Left lobe of liver (tissue), 2 donors: Measurements from ENCODE around the gene PLXNB1. TPM values are rescaled to one million over a fixed set of nuclear protein-coding genes. Genes with fewer than 3 reads are reported as not detected.
"Not testable (repeated sequence)": the region's sequence is repeated elsewhere in the genome, so short reads cannot be mapped to it uniquely, and the experiment has no call there.

ENCODE experiments used
- ATAC-seq: fragments of 200-7000 bp; cut with Tn5 transposase; one replicate; pipeline ENCODE4 v1.9.1; 2020; ENCODE audit warnings: mild to moderate bottlenecking, moderate library complexity
- DNase-seq: peaks from one replicate; pipeline ENCODE4 v3.0.0-alpha.2; 2020; ENCODE audit warnings: low spot score
- total RNA-seq: library from RNA; stranded (reverse); gene quantifications from one replicate; pipeline ENCODE4 v1.2.1, GENCODE V29; 2021
- donor health status: DM: no; HTN: no; CAD: no; lungs with moderate emphysema.
- donor health status: DM: no; HTN: yes; CAD: no.

The PLXNB1 gene
- total RNA-seq, 1 donor from 2014 or later, result 142 TPM

DNA sequence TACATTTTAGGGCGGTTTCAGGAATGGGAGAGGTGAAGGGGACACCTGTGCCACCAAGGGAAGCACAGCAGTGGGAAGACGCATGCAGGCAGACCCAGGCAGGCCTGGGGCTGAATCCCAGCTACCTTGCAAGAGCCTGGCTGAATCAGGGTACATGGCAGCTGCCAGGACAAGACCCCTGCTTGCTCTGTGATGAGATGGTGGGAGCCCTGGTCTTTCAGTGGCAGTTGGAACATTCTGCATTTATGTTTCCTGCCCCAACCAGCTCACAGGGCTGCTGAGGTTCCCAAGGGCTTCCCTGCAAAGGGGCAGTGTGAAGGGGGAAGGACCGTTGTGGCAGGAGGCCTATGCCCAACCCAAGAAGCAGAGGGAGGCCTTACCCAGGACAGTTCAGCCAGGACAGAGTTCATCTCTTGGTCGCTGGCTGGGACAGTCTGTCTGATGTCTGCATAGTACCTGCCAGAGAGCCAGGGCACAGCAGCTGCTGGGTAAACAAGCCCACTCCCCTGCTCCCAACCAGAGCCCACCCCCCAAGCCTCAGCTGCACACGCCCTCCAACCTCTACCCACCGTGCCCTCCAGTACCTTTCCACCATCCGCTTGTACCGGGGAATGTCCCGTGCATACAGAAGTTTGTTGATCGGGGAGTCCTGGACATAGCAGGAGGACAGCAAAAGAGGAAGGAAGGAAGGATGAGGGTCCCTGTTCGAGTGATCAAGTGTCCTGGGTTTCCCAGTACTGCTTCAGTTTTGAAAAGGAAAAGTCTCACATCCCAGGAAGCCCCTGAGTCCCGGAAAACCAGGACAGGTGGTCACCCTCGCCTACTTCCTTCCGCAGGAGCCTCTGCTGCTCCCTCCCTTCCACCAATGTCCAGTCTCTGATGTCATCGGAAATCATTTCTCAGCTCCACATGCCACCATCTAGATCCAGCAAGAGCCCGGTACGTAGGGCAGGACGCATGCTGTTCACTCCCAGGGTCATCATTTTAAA is 23.1 kb downstream of the PLXNB1 start:
- DNase-seq, result peak; percentile 44

GRCh38 chr3:48405971-48406370 is 23.9 kb downstream of the PLXNB1 start:
- DNase-seq, result no peak
- no peak for ATAC-seq

More for the DNA sequence above, 23.1 kb downstream of the PLXNB1 start:
- ATAC-seq, result peak; percentile 10

DNA sequence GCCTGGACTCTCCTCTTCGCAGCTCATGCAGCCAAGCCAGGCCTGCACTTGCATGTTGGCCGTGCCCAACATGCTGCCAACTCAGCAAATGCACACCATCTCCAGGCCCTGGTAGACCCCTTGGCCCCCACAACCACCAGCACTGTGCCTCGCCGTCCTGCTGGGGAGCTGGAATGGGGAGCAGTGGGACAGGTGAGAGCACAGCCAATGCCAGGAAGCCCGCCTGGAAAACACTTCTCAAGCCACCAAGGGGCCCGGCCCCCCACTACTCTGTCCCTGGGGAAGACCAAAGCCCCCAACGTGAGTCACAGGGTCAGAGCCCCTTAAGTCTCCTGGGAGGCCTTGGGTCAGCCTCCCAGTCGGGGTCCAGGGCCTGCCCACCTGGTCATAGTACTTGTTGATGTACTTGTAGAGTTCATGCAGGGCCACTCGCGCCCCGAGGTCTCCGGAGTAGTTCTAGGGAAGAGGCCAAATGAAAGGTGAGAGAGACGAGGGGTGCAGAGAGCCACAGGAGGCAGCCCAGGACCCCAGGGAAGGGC is 24.5 kb downstream of the PLXNB1 start:
- peak; percentile 12 for ATAC-seq
- peak; percentile 48 for DNase-seq

- ATAC-seq (peak; percentile 4), DNase-seq (peak; percentile 44)
These were observed 25.2 kb downstream of the PLXNB1 start for GRCh38 chr3:48404440-48405342.

- DNase-seq, result no peak
- no peak for ATAC-seq
These were observed 26.1 kb downstream of the PLXNB1 start for GRCh38 chr3:48403533-48404439.

DNA sequence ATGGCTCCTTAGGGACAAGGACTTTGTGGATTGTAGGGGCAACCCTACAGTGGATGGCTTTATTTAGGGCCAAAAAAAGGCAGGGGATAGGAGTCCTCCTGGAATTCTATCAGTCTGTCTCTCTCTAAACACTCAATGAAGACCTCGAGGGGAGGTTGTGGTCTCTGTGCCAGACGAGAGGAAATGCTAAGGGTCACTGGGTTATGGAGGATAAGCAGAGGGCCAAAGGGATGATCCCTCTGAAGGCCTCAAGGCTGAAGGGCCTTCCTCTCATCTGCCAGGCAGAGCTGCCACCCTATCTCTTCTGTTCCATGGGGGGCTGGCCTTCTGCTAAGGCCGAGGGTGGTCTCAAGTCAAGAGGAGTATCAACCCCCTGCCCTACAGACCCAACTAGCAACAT is 27.0 kb downstream of the PLXNB1 start:
- DNase-seq, result no peak

DNA sequence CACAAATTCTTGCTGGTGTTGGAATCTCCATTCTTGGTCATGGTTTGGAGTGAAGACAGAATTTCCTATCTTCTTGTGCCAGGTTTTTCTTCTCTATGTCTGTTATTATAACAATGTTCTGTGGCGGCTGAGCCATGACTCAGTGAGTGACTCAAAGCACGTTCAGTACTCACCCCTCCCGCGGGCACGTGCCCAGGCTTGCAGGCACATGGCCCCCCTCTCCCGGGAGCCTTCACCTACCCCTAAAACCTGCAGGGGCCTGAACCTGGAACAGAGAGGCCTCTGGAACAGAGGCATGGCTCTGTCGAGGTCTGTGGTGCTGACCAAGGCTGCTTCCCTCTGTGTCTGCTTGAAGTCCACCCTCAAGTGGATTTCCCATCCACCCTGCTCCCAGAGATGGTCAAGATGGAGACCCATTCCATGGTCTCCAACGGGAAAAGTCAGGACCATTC is 27.6 kb downstream of the PLXNB1 start:
- no peak for DNase-seq
- no peak for ATAC-seq

More for the DNA sequence above, 27.0 kb downstream of the PLXNB1 start:
- ATAC-seq, result no peak

- DNase-seq, ATAC-seq: not testable (repeated sequence)
These were observed 28.4 kb downstream of the PLXNB1 start for GRCh38 chr3:48401434-48401901.

DNA sequence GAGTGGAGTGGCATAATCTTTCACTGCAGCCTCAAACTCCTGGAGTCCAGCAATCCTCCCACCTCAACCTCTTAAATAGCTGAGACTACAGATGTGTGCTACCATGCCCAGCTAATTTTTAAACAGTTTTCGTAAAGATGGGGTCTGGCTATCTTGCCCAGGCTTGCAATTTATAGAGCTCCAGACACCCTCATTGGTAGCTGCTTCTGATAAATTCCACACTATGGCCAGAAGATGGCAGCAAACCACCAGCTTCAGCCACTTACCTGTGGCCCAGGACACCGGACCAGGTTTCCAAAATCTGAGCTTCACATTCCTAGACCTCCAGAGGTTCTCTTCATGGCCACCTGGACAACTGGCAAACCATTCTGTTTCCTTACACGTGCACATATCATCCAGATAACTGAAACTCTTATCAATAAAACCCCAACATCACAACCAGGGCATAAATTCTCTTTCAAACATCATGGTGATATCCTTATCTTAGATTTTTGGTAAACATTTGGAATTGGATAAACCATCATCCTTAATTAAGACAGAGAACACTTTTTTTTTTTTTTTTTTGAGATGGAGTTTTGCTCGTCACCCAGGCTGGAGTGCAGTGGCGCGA is 29.0 kb downstream of the PLXNB1 start:
- DNase-seq (peak; percentile 69), ATAC-seq (peak; percentile 67)

DNA sequence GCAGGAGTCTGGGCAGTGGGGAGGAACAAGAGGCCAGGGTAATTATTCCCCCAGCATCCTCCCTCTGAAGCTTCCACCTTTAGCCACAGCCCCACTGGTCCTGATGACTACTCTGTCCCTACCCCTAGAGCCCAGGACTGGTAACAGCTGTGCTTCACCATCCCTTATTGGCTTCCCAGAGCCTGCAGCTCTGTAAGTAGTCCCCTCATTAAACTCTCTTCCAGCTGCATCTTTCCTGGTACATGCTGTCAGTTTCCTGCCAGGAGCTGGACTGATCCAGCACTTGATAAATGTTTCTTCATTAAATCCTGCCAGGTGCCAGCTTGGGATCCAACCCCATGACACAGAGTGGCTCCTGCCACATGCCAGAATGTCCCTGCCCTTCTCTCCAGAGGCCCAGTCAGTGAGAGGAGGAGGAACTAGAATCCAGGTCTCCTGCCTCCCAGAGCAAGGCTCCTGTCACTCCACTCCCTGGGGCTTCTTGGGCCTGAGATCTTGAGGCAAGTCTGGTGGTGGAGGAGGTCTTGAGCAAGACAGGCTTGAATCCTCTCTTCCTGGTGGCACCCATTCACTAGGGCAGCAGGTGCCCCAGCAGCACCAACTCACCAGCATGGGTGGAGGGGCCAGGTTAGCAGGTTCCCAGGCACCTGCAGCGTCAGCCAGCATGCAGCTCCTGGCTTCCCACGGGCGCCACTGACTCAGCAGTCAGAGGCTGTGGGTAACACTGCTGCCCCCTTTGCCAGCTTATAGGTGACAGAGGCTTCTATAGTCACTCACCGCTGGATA is 30.3 kb downstream of the PLXNB1 start:
- ATAC-seq, result peak; percentile 14

GRCh38 chr3:48398701-48399386 is 31.0 kb downstream of the PLXNB1 start:
- peak; percentile 33 for ATAC-seq

More for the DNA sequence above, 30.3 kb downstream of the PLXNB1 start:
- DNase-seq, result no peak

GRCh38 chr3:48397767-48398681 is 31.9 kb downstream of the PLXNB1 start:
- no peak for DNase-seq
- peak; percentile 20 for ATAC-seq

More at GRCh38 chr3:48398701-48399386, 31.0 kb downstream of the PLXNB1 start:
- DNase-seq, result peak; percentile 50

GRCh38 chr3:48395714-48396113 is 34.2 kb downstream of the PLXNB1 start:
- ATAC-seq (no peak), DNase-seq (no peak)

GRCh38 chr3:48394391-48394790 is 35.5 kb downstream of the PLXNB1 start:
- DNase-seq, result no peak
- ATAC-seq, result no peak

DNA sequence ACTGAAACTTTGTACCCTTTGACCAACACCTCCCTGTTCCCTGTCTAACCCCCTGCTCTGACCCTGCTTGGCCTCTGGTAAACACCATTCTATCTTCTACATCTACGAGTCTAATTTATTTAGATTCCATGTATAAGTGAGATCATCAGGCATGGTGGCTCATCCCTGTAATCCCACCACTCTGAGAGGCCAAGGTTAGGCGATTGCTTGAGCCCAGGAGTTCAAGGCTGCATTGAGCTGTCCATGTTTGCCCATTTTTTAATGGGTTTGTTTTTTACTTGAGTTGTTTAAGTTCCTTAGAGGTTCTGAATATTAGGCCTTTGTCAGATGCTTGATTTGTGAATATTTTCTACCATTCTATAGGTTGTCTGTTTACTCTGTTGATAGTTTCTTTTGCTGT is 40.9 kb downstream of the PLXNB1 start:
- ATAC-seq (no peak), DNase-seq (no peak)

DNA sequence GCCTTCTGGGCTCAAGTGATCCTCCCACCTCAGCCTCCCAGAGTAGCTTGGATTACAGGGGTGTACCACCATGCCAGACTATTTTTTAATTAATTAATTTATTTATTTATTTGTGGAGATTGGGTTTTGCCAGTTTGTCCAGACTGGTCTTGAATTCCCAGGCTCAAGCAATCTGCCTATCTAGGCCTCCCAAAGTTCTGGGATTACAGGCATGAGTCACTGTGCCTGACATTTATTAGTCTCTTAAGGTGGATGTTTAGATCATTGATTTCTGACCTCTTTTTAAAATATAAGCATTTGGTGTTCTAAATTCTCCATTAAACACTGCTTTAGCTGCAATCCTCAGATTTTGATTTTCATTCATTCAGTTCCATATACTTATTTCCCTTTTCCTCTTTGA is 42.3 kb downstream of the PLXNB1 start:
- ATAC-seq (no peak), DNase-seq (no peak)
